Raji (cell line): ENCODE data around the gene EPB41L2.

Experiments
- POLR2A ChIP-seq: IDR thresholded peaks from 2 replicates; pipeline ENCODE4 v1.6.1; 2011; ENCODE audit warnings: low read depth, low read length, control low read depth; ENCODE audit not compliant: insufficient read depth

Gene EPB41L2

GRCh38 chr6:130978660-130979396 lies 84.2 kb downstream of the EPB41L2 start:
- TF ChIP-seq POLR2A = no peak

GRCh38 chr6:130978180-130978579 lies 84.9 kb downstream of the EPB41L2 start:
- no peak for TF ChIP-seq POLR2A

- TF ChIP-seq POLR2A = no peak
Observed at GRCh38 chr6:130975325-130975724, 87.7 kb downstream of the EPB41L2 start.

DNA sequence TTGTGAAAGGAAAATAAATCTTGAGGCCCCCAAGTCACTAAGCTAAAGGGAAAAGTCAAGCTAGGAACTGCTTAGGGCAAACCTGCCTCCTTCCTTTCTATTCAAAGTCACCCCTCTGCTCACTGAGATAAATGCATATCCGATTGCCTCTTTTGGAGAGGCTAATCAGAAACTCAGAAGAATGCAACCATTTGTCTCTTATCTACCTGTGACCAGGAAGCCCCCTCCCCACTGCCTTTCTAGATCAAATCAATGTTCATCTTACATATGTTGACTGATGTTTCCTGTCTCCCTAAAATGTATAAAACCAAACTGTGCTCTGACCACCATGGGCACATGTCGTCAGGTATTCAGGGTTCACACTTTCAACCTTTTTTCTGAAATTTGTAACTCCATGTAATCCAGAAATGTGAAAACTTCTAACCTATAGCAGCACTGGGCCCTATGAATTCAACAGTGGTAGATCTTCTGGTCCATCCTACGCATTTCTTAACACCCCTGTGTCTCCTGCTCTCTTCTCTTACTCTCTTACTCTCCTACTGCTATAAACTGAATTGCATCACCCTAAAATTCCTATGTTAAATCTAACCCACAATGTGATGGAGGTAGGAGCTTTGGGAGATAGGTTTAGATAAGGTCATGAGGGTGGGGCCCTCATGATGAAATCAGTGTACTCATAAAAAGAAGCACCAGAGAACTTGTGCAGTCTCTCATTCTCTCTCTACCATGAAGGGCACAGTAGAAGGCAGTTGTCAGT lies 89.3 kb downstream of the EPB41L2 start:
- TF ChIP-seq POLR2A = no peak

- TF ChIP-seq POLR2A = no peak
Observed at GRCh38 chr6:130971504-130971903, 91.5 kb downstream of the EPB41L2 start.

DNA sequence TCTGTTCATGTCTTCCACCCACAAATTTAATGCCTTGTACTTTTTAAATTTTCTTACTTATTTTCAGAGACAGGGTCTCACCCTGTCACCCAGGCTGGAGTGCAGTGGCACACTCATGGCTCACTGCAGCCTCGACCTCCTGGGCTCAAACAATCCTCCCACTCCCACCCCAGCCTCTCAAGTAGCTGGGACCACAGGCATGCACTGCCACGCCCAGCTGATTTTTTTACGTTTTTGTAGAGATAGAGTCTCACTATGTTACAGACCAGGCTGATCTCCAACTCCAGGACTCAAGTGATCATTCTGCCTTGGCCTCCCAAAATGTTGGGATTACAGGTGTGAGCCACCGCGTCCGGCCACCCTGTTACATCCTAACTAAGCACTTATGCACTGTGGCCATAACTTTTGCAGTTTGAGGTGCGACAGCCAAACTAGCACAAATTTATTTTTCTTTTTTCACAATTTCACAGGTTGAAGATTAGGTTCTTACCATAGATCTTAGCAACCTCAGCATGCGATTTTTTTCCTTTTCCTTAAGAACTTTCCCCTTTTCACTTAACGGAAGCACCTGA lies 92.1 kb downstream of the EPB41L2 start:
- TF ChIP-seq POLR2A = no peak

DNA sequence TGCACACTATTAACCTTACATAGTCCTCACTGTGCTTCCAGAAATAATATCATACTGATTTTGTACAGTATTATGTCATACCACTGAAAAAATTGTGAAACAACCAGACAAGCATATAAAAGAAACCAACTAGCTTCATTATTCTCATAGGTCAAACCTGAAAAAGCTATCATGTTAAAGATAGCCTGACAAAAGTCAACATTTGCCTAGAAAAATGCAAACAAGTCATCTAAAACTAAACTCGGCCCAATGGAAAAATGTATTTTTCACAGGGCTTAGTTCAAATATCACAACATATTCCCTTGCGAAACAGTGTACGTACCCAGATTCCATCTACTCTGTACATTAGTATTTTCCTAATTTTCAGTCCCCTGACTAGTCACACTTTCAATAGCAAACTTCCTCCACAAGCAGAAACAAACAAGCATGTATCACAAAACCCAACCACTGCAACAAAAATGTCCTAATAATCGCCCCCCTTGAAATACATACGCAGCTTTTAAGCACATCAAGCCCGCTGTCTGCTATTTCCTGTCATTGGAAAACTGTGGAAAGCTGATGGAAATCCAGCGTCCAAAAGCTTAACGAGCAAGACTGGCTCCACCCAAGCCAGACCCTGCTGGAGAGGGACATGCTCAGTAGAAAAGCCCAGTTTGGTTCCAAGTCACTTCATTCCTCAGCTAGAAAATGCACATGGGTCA lies 93.1 kb downstream of the EPB41L2 start:
- TF ChIP-seq POLR2A = no peak

- TF ChIP-seq POLR2A = no peak
Observed at GRCh38 chr6:130969166-130969565, 93.9 kb downstream of the EPB41L2 start.

DNA sequence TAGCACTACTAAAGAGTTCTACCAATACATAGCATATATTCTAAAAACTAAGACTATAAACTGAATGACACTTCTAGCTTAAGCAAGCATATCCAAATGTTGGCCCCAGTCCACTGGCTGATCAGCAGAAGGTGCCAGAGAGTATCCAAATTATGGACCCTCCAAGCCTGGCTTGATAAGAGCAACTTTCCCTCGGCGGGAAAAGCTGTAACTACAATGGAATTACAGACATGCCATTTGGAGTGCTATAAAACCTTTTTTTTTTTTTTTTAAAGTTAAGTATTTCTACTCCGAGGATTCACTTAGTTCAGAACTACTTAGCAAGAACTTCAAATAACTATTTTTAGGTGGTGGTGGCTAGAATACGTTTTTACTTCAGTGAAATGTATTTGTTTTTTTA lies 94.6 kb downstream of the EPB41L2 start:
- no peak for TF ChIP-seq POLR2A

DNA sequence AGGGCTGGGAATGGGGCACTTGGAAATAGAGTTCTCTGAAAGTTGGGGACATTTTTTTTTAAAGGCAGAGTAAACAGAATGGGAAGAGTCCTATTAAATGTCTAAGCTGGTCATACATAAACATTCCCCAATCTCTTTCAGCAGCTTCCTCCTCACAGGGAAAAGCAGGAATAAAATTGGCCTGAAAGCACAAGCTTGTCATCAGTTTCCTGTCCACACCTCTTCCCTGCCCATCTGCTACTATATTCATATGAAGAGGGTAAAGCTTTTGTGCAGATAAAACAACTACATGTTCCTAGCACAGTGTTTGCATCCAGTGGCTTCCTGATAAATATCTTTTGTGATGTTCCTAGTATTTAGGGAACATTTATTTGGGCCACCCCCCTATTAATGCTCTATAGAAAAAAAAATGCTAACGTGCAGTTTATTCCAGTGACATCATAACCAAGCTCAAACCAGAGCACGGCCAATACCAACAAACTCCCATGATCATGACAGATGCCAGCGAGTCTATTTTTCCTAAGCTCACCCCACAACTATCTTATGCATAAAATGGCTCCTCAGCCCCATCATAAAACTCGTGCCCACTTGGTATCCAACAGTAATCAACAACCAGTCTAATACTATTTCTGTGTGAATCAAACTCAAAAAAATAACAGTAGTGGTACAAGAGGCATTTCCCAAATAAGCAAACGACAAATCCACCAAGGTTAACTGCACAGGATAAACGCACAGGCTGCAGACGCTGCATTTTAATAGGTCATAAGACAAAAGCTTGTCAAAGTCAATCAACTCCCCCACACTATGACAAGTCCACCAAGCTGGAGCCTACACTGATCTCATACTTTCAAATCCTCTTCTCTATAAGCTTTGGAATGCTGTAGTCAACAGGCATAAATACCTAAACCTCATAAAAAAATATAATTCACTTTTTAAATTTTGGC lies 95.3 kb downstream of the EPB41L2 start:
- TF ChIP-seq POLR2A = no peak

- TF ChIP-seq POLR2A = no peak
Observed at GRCh38 chr6:130966344-130966980, 96.6 kb downstream of the EPB41L2 start.

GRCh38 chr6:130965656-130966055 lies 97.4 kb downstream of the EPB41L2 start:
- TF ChIP-seq POLR2A = no peak

DNA sequence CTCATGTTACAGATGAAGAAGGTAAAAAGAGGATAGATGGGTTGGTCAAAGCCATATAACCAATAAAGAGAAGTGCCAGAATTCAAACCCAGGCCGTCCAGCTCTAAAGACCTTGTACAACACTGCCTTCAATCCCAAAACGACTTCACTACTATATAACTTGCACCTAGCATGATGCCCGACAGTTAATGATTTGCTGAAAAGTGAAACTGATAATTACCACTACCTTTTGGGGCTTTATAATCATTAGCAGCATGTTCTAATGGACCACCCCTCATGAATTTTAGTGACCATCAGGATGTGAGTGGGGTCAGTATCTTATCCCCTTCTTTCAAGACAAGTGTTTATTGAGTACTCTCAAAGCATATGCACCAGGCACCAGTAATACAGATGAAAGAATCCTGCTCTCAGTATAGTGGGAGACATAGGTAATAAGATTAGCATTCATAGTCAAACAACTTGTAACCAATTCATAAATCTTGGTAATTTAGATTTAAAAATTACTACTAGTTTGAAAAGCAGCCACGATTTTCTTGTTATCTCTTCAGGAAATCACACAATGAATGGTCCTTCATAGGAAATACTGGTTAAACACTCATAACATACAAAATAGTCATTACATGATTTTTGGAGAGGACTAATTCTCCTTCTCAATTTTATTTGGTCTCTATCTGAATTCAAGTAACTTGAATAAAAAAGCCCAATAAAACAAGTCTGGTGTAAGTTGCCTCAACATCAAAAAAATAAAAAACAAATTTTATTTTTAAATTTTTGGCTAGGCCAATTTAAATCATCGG lies 98.0 kb downstream of the EPB41L2 start:
- TF ChIP-seq POLR2A = no peak
